GM19455 (cell line): Measurements from ENCODE around the gene PTGIS.
"Not testable (repeated sequence)": the region's sequence is repeated elsewhere in the genome, so short reads cannot be mapped to it uniquely, and the experiment has no call there.

Experiments used
- ATAC-seq: cut with Tn5 transposase; IDR thresholded peaks from one replicate; pipeline ENCODE4 v1.9.1; 2021; ENCODE audit not compliant: unreplicated experiment

The PTGIS gene

DNA sequence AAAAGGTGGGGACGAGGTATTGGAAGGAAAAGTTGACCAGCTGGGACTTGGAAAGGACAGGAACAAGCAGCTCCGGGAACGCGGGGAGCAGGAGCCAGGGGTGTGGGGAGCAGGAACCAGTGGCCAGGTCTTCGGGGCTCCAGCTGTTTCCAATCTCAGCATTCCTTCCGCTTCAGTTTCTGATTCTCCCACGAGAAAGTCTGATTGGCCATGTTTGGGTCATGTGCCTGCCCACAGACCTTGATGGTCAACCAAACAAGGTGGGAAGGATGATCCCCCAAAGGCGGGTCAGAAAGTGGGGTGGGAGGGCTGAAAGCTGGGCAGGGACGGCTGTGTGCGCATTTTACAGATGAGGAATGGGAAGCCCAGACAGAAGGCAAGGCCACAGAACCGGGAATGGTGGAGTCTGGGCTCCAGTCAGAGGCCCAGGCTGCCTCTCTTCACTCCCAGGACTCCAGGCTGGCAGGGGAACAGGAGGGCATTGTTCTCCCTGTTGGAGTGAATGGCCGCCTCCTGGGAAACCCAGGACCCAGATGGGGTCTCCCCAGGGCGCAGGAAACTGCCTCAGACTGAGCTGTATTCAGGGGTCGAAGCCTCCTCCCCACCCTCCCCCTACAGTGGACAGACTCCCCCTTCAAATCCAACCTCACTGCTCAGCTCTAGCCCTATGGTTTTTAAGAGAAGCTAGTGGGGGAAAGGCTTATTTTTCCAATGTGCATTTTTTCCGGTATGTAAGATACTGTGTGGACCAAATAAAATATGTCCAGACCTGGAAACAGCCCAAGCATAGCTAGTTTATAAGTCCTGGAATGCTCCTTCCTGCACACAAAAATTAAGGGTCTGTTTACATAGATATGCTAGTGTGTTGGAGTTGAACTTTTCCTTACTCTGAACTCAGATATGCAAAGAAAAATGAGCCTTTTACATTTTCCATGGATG is 12.2 kb upstream of the PTGIS start:
- no peak for ATAC-seq

GRCh38 chr20:49579195-49579594 is 11.3 kb upstream of the PTGIS start:
- ATAC-seq = no peak

DNA sequence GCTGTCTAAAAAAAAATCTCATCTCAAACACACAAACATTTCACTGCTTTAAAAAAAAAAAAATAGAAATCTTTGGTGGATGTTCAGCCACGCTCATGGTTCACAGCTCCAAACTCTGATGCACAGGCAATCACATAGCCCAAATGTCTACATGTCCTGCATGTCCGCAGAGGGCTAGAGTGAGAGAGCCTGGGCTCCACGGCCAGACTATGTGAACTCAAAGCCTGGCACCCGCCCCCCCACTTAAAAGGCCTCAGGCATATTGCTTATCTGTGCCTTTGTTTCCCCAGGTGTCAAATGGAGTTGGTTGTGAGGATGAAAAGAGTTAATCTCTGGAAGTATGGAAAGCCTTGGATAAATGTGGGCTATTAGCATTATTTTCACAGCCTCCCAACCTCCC is 10.5 kb upstream of the PTGIS start:
- ATAC-seq = no peak

DNA sequence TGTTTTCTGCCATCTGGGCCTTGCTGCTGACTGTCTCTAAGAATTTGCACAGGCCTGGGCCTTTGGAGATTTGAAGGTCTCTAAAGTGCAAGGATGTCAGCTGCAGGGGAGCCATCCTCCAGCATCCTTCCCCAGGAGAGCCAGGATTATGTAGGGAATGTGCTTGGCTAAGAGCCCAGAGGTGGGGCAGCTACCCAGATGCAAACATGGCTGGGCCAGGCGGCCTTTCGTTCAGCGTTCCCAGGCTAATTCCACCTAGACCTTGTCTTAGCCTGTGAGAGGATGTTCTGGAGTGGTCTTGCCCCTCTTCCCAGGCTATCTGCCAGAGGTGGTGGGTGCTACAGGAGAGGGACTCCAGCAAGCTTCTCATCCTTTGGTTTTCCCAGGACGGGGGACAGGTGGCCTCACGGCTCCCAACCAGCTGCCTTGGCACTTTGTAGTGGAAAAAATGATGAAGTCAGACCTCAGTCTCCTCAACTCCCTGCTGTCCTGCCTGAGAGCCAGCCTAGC is 7.7 kb upstream of the PTGIS start:
- no peak for ATAC-seq

DNA sequence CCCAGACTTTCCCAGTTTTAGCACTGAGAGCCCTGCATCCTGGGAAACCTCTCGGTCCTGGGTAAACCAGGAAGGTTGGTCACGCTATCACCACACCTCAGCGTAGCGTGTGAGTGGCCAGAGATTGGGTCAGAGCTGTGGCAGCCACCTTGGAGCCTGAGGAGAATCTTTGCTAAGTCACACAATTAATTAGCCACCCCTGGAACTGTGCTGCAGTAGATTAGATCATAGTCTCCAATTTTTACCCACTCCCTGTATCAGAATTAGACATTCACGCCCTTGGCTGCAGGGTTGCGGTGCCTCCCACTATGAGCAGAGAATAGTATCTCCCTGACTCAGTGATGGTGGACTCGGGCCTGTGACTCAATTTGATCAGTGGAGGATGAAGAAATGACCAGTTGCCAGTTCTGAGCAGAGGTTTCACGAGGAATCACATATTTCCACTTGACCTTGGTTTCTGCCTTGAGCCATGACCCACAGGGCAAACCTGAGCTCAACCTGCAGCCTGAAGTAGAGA is 6.0 kb upstream of the PTGIS start:
- ATAC-seq = no peak

DNA sequence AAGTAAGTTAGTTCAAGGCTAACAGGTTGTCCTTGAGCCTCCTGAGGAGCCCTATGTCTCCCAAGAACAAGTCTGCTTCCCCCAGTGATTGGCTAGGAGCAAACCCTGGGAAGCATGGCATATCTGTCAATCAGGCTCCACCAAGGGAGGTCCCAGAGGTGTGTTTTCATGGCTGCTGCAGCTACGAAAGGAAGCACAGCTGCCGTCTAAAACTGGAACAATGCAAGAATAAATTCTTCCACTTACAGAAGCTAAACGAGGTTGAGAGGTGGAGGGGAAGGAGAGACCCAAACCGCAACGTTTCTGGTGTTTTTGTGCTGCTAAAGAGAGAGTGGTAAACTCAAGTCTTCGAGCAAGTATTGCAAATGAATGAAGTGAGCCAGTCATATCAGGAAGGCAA is 4.9 kb upstream of the PTGIS start:
- ATAC-seq = no peak

- no peak for ATAC-seq
These were observed 3.6 kb upstream of the PTGIS start for GRCh38 chr20:49571553-49571835.

DNA sequence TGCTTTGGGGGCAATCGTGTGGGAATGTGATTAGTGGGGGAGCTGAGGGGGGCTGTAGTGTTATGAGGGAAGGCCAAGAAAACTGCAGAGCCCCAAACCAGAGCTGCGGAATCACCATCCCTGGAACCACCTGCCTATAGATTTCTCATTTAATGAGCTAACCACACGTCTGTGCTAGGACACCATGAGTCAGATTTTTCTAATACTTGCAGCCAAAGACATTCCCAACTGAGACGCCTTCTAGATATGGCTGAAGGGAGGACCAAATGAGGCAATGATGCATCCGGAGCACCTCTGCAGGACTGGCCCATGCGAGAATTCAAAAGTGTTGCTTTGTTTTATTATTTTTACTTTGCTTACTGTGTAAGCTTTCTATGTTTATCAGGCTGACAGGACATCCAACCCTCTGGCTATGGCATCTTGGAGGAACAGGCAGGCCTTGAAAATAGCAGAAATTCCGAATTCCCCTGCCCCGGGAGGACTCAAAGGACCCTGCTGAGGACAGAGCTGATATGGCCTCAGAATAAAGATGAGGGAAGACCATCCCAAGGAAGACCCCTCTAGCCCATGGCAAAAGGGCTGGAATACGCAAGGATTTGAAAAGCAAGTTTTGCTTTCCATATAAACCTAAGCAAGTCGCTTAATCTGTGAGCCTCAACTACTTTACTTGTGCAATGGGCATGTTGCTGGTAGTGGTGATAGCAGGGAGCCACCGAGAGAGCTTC is 3.1 kb upstream of the PTGIS start:
- no peak for ATAC-seq

GRCh38 chr20:49570161-49570827 is 2.4 kb upstream of the PTGIS start:
- no peak for ATAC-seq

DNA sequence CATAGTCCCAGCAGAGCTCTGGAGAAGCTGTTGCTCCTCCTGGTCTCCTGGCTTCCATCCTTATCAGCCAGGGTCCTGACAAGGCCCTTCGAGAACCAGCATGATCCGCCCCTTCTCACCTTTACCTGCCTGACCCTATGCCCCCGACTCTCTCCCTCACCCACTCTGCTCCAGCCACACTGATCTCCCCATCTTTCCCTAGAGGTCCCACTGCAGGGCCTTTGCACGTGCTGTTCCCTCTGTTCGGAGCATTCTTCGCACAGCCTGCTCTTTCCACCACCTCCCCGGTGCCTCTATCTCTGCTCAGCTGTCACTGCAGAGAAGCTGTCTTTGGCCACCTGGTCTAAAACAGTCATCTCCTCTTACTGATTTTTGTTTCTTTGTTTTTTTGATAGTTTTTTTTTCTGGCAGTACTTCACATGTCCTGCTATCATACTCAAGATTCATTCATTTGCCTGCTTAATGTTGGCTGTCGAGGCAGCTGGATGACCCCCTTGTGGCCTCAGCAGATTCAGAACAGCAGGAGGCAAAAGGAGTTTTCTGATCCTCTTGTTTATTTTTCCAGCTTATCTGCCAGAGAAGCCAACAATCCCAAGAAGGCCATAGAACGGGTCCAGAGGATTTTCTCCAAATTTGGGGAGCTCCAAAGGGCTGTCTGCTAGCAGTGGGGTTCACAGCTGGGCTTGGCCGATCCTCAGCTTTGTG is 1.6 kb upstream of the PTGIS start:
- ATAC-seq = no peak

DNA sequence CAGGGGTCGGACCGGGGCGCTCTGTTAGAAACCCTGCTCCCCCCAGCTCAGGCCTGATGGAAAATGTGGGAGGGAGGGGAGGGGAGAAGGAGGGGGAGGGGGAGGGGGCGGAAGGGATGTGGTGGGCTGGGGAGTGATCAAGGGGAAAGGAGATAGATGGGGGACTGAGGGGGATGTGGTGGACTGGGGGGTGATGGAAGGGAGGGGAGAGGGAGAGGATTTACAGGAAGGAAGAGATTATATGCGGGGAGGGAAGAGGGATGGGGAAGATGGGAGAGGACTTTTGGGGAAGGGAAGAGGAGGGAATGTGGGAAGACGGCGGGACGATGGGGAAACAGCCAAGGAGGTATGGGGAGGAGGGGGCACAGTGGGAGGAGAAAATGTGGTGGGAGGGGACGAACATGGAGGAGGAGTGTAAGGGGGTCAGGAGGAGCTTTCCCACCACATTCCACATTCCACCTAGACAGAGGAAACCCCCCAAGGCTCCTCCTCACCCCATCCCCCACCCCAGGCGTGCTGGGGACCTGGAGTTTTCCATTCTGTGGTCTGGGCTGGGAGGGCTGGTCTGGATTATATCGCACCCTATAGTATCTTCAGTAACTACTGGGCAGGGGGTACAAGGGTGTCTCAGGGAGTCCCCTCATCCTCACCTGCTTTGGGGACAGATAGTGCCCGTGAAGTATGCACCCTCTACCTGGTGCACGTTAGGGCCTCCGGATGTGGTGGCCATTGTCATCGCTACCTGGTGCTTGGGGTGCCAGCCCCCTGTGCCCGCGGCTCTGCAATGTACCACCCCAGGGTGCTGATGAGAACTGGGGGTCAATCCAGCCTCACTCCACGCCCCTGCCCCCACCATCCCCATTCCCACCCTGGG is 578 bp upstream of the PTGIS start:
- ATAC-seq = no peak

- no peak for ATAC-seq
These were observed 1.3 kb downstream of the PTGIS start for GRCh38 chr20:49566401-49567364.

GRCh38 chr20:49564991-49565390 is 2.9 kb downstream of the PTGIS start:
- ATAC-seq = not testable (repeated sequence)

GRCh38 chr20:49563015-49563980 is 4.6 kb downstream of the PTGIS start:
- no peak for ATAC-seq

GRCh38 chr20:49562311-49563014 is 5.5 kb downstream of the PTGIS start:
- no peak for ATAC-seq

- no peak for ATAC-seq
These were observed 6.1 kb downstream of the PTGIS start for GRCh38 chr20:49561806-49562205.

- ATAC-seq = no peak
These were observed 6.7 kb downstream of the PTGIS start for GRCh38 chr20:49561256-49561655.
